ENCODE results near the gene ITGA3. TPM values are rescaled to one million over a fixed set of nuclear protein-coding genes. Genes with fewer than 3 reads are reported as not detected.
A peak's percentile ranks its signal among the peaks of the same experiment; 100 is the strongest.

ITGA3 gene
- total RNA-seq, 1 donor from 2014 or later, result 17.0 TPM

DNA sequence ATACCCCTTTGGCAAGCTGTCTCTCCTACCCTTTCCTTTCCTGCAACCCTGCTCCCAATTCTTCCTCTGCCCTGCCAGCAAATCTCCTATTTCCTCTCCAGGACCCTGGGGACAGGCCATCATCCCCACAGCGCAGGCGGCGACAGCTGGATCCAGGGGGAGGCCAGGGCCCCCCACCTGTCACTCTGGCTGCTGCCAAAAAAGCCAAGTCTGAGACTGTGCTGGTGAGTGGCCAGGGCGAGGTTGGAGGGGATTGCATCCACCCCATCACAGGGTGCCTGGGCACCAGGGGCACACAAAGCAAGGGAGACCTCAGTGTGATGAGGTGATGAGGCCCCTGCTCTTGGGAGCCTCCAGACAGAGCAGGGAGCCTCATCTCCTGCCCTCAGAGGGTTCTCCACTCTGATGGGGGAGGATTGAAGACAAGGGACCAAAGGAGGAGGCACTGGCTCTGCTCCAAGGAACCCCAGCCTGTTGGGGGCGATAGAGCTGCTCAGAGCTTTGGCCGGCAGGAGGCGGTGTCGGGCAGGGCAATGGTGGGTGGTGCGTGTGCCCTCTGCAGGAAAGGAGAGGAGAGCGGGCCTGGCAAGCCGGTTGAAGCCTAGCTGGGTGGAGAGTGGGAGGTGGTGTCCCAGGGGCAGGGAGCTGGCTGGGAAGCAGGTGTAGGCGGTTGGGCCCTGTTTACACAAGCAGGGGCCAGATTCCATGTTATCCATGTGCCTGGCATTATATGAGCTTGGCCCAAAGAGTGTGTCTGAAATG lies 23.6 kb downstream of the ITGA3 start:
- no peak overlapping the region for H3K27ac ChIP-seq (replicated peaks)
- H3K36me3 ChIP-seq, result peaks cover 52% of the 10 kb centered on the region
- no peak for DNase-seq
- no peaks in the 10 kb centered on the region for H3K27me3 ChIP-seq (ENCODE audit: low read depth)
- peaks cover 24% of the 10 kb centered on the region for H3K4me1 ChIP-seq
- TF ChIP-seq, protein P1, sequence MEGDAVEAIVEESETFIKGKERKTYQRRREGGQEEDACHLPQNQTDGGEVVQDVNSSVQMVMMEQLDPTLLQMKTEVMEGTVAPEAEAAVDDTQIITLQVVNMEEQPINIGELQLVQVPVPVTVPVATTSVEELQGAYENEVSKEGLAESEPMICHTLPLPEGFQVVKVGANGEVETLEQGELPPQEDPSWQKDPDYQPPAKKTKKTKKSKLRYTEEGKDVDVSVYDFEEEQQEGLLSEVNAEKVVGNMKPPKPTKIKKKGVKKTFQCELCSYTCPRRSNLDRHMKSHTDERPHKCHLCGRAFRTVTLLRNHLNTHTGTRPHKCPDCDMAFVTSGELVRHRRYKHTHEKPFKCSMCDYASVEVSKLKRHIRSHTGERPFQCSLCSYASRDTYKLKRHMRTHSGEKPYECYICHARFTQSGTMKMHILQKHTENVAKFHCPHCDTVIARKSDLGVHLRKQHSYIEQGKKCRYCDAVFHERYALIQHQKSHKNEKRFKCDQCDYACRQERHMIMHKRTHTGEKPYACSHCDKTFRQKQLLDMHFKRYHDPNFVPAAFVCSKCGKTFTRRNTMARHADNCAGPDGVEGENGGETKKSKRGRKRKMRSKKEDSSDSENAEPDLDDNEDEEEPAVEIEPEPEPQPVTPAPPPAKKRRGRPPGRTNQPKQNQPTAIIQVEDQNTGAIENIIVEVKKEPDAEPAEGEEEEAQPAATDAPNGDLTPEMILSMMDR (IDR thresholded peaks at IDR 0.05; ENCODE audit: borderline replicate concordance), result peak; percentile 22
- intact Hi-C loops (cut with micrococcal nuclease), result no loop called here
- no peaks in the 10 kb centered on the region for H3K9me3 ChIP-seq (replicated peaks)
- no peak overlapping the region for H3K4me3 ChIP-seq

GRCh38 chr17:50080096-50080480 lies 24.2 kb downstream of the ITGA3 start:
- Histone ChIP-seq H3K9me3 (replicated peaks) (no peaks in the 10 kb centered on the region), H3K36me3 (peaks cover 46% of the 10 kb centered on the region), H3K27ac (replicated peaks) (no peak overlapping the region), H3K4me3 (no peak overlapping the region), H3K4me1 (peaks cover 24% of the 10 kb centered on the region), H3K27me3 (ENCODE audit: low read depth) (no peaks in the 10 kb centered on the region)
- no peak for DNase-seq
- intact Hi-C loops (cut with micrococcal nuclease), result no loop called here
- TF ChIP-seq, protein P1 (IDR thresholded peaks at IDR 0.05; ENCODE audit: borderline replicate concordance), result no peak

- Histone ChIP-seq H3K9me3 (replicated peaks) (no peaks in the 10 kb centered on the region), H3K4me3 (no peak overlapping the region), H3K27ac (replicated peaks) (peak overlapping the region; percentile 56), H3K4me1 (peaks cover 24% of the 10 kb centered on the region), H3K36me3 (peaks cover 42% of the 10 kb centered on the region), H3K27me3 (ENCODE audit: low read depth) (no peaks in the 10 kb centered on the region)
- TF ChIP-seq, protein P1 (IDR thresholded peaks at IDR 0.05; ENCODE audit: borderline replicate concordance), result no peak
- intact Hi-C loops (cut with micrococcal nuclease), result no loop called here
- peak; percentile 55 for DNase-seq
These were observed 24.9 kb downstream of the ITGA3 start for GRCh38 chr17:50080827-50081226.

DNA sequence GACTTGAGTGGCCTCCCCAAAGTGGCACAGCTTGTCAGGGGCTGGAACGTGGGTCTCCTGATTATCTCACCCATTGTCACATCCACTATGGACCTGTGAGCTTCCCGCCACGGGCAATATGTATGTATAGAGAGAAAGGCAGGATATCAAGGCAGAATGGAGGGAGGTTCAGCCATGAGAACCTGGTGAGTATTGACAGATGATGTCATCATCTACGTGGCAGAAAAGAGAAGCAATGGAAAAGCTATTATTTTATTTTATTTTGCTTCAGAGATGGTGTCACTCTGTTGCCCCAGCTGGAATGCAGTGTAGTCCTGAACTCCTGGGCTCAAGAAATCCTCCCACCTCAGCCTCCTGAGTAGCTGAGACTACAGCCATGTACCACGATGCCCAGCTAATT lies 25.8 kb downstream of the ITGA3 start:
- no peaks in the 10 kb centered on the region for H3K27me3 ChIP-seq (ENCODE audit: low read depth)
- TF ChIP-seq, protein P1 (IDR thresholded peaks at IDR 0.05; ENCODE audit: borderline replicate concordance), result no peak
- H3K4me3 ChIP-seq, result no peak overlapping the region
- H3K4me1 ChIP-seq, result peaks cover 24% of the 10 kb centered on the region
- H3K9me3 ChIP-seq (replicated peaks), result no peaks in the 10 kb centered on the region
- H3K27ac ChIP-seq (replicated peaks), result peak overlapping the region; percentile 56
- no peak for DNase-seq
- intact Hi-C loops (cut with micrococcal nuclease), result no loop called here
- H3K36me3 ChIP-seq, result peaks cover 37% of the 10 kb centered on the region

DNA sequence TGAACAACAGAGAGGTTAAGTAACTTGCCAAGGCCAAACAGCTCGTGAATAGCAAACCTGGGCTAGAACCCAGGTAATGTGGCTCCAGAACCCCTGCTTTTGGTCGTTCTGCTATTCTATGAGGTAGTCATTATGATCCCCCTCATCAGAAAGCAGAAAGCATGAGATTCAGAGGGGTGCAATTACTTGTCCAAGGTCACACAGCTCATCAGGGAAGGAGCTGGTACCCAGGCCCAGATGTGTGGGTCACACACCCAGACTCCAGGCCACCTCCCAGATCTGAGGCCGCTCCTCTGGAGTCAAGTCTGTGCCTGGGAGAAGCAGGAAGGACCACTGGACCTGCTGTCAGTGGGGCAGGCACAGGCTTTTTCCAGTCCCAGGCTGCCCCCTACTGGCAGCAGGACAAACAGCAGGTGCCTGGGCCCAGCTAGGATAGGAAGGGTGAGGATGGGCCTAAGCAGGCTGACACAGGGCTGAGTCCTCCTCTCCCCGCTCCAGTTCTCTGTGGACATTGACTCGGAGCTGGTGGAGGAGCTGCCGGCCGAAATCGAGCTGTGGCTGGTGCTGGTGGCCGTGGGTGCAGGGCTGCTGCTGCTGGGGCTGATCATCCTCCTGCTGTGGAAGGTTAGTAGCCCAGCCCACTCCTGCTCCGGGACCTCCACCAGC lies 31.5 kb downstream of the ITGA3 start:
- no peaks in the 10 kb centered on the region for H3K4me1 ChIP-seq
- H3K9me3 ChIP-seq (replicated peaks), result no peaks in the 10 kb centered on the region
- peak; percentile 74 for DNase-seq
- no peak overlapping the region for H3K27ac ChIP-seq (replicated peaks)
- intact Hi-C loops (cut with micrococcal nuclease), result loop anchor here (5.0 kb wide), 1 partner anchor 60 kb away; no protein-coding TSS in a partner anchor
- no peak overlapping the region for H3K4me3 ChIP-seq
- TF ChIP-seq, protein P1 (IDR thresholded peaks at IDR 0.05; ENCODE audit: borderline replicate concordance), result peak; percentile 98
- H3K36me3 ChIP-seq, result peaks cover 12% of the 10 kb centered on the region
- no peaks in the 10 kb centered on the region for H3K27me3 ChIP-seq (ENCODE audit: low read depth)

Data from left ventricle myocardium inferior (tissue), 1 donor.